OCI-LY1 (cell line): ENCODE data around the gene MEG3.

Experiments
- H2AFZ ChIP-seq: fragments of 200-600 bp; sonication (generic), shearing (Covaris generic); 2 replicates; pipeline ENCODE4 v1.6.0; 2014; ENCODE audit warnings: antibody characterized with exemption, mild to moderate bottlenecking, low read length
- H3F3A ChIP-seq: fragments of 200-600 bp; sonication (generic), shearing (Covaris generic); 2 replicates; pipeline ENCODE4 v1.6.0; 2014; ENCODE audit warnings: mild to moderate bottlenecking, antibody characterized with exemption, low read length, moderate library complexity; ENCODE audit not compliant: insufficient read depth
- H3K27ac ChIP-seq: fragments of 200-600 bp; sonication (generic); 2 replicates; pipeline ENCODE4 v1.5.1; 2014; ENCODE audit warnings: low read length, mixed run types, mild to moderate bottlenecking, low read depth; ENCODE audit not compliant: poor library complexity, severe bottlenecking
- H3K27me3 ChIP-seq: fragments of 200-600 bp; sonication (generic); 2 replicates; pipeline ENCODE4 v1.6.0; 2014; ENCODE audit warnings: antibody characterized with exemption, mild to moderate bottlenecking, low read length, moderate library complexity; ENCODE audit not compliant: insufficient read depth
- H3K36me3 ChIP-seq: fragments of 200-600 bp; sonication (generic); 2 replicates; pipeline ENCODE4 v1.6.1; 2014; ENCODE audit warnings: mild to moderate bottlenecking, antibody characterized with exemption, low read length, moderate library complexity, mixed read lengths; ENCODE audit not compliant: insufficient read depth
- H3K4me1 ChIP-seq: fragments of 200-600 bp; sonication (generic); 2 replicates; pipeline ENCODE4 v1.5.1; 2014; ENCODE audit warnings: mild to moderate bottlenecking, low read length, moderate library complexity; ENCODE audit not compliant: insufficient read depth, severe bottlenecking
- H3K4me2 ChIP-seq: fragments of 200-600 bp; sonication (generic), shearing (Covaris generic); 2 replicates; pipeline ENCODE4 v1.6.1; 2014; ENCODE audit warnings: low read length
- H3K4me3 ChIP-seq: fragments of 200-600 bp; sonication (generic); 2 replicates; pipeline ENCODE4 v1.5.1; 2014; ENCODE audit warnings: low read length, low read depth, mild to moderate bottlenecking, mixed read lengths; ENCODE audit not compliant: poor library complexity, severe bottlenecking
- H3K79me2 ChIP-seq: fragments of 200-600 bp; shearing (Covaris generic); 2 replicates; pipeline ENCODE4 v1.6.1; 2016; ENCODE audit warnings: mixed run types, low read length, mixed read lengths; ENCODE audit not compliant: insufficient read depth
- H3K9ac ChIP-seq: fragments of 200-600 bp; sonication (generic), shearing (Covaris generic); 2 replicates; pipeline ENCODE4 v1.6.1; 2014; ENCODE audit warnings: mild to moderate bottlenecking, low read length, mixed read lengths
- H3K9me2 ChIP-seq: fragments of 200-600 bp; sonication (generic), shearing (Covaris generic); 2 replicates; pipeline ENCODE4 v1.6.1; 2014; ENCODE audit warnings: low read depth, mild to moderate bottlenecking, low read length, mixed read lengths
- H3K9me3 ChIP-seq: fragments of 200-600 bp; shearing (Covaris generic); 2 replicates; pipeline ENCODE4 v1.6.1; 2014; ENCODE audit warnings: low read length, mixed read lengths
- H4K20me1 ChIP-seq: fragments of 200-600 bp; sonication (generic), shearing (Covaris generic); 2 replicates; pipeline ENCODE4 v1.6.0; 2016; ENCODE audit warnings: mild to moderate bottlenecking, low read length; ENCODE audit not compliant: insufficient read depth
- EZH2 ChIP-seq: fragments of 200-600 bp; sonication (generic), shearing (Covaris generic); IDR thresholded peaks from 2 replicates; pipeline ENCODE4 v1.8.0; 2017; ENCODE audit warnings: borderline replicate concordance, mixed run types, mild to moderate bottlenecking, antibody characterized with exemption, low read length, moderate library complexity, mixed read lengths
- TF ChIP-seq, protein P1 (sequence below): fragments of 200-600 bp; sonication (generic), shearing (Covaris generic); IDR thresholded peaks from 2 replicates; pipeline ENCODE4 v1.5.1; 2017; ENCODE audit warnings: mild to moderate bottlenecking, antibody characterized with exemption, low read length, moderate library complexity, mixed read lengths

Gene MEG3

DNA sequence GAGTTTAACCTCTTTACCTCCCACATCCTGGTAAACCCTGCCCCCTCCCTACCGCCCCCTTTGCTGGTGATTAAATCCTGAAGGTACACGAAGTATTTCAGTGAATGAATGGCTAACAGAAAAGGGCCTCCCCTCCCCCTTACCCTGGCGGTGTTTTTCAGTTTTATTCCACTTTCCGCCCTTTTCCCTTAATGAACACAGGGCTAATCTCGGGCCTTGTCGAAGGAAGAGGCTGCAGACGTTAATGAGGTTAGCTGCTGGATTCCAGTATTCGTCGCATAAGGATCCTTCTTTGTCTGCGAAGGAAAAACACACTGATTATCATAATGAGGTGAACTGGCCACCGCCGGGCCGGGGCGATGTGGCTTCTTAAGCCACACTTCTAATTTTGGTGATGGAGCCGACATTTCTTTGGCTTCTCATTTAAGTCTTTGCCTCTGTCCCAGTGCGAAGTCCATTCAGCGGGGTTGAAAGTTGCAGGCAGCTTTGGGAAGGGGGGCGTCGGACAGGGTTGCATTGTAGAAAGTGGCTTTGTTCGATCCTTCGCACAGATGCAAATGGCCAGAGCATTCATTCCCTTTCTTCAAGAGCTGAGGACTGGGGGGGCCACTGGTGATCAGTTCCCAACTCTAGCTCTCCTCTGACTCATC, 6.5 kb downstream of the MEG3 start:
- Histone ChIP-seq H3K9me2 (no peaks in the 10 kb centered on the region), H3K79me2 (no peaks in the 10 kb centered on the region), H3K9ac (no peak overlapping the region), H3K27ac (no peak overlapping the region), H3K27me3 (0 out of 2 replicates have a peak, but pooled peaks cover 4% of the 10 kb centered on the region), H3K9me3 (no peaks in the 10 kb centered on the region), H3K36me3 (no peaks in the 10 kb centered on the region), H3F3A (no peaks in the 10 kb centered on the region), H3K4me3 (no peak overlapping the region), H3K4me2 (no peak overlapping the region), H2AFZ (no peak overlapping the region), H3K4me1 (no peaks in the 10 kb centered on the region), H4K20me1 (no peaks in the 10 kb centered on the region)
- TF ChIP-seq EZH2: no peak
- TF ChIP-seq, protein P1, sequence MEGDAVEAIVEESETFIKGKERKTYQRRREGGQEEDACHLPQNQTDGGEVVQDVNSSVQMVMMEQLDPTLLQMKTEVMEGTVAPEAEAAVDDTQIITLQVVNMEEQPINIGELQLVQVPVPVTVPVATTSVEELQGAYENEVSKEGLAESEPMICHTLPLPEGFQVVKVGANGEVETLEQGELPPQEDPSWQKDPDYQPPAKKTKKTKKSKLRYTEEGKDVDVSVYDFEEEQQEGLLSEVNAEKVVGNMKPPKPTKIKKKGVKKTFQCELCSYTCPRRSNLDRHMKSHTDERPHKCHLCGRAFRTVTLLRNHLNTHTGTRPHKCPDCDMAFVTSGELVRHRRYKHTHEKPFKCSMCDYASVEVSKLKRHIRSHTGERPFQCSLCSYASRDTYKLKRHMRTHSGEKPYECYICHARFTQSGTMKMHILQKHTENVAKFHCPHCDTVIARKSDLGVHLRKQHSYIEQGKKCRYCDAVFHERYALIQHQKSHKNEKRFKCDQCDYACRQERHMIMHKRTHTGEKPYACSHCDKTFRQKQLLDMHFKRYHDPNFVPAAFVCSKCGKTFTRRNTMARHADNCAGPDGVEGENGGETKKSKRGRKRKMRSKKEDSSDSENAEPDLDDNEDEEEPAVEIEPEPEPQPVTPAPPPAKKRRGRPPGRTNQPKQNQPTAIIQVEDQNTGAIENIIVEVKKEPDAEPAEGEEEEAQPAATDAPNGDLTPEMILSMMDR: no peak

DNA sequence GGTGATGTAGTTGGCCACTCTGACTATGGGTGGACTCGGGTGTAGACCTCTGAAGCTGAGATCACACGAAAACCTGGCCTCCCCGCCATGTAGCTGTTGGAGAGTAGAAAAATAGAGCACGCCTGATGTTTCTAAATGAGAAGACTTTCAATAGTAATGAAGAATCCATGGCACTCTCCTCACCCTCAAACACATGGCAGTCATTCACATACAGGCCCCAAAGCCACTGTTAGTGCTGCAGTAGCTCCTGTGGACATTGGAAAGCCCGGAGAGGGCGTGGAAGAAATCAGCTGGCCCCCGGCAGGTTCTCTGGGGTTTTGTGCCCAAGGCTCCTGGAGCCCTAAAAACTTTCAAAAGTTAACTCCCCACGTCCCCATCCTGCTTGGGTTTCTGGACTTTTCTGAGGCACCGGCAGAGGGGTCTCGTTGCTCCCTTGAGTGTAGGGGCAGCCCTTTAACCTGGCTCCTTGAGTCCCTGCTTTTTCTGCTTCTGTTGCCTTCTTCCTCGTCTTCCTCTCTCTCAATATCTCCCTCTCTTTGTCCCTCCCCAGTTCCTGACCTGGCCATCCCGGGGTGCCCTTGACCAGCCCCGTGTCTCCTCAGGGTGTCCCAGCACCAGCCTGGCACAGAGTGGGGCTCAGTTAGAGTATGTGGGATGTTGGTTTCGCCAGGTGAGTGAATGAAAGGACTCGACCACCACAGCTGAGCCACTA, 8.3 kb downstream of the MEG3 start:
- Histone ChIP-seq H2AFZ (no peak overlapping the region), H3K79me2 (no peaks in the 10 kb centered on the region), H3K9me3 (no peaks in the 10 kb centered on the region), H3K27me3 (peaks cover 4% of the 10 kb centered on the region; the same call in 1 of the 2 replicates), H4K20me1 (no peaks in the 10 kb centered on the region), H3F3A (no peaks in the 10 kb centered on the region), H3K27ac (no peak overlapping the region), H3K4me2 (no peak overlapping the region), H3K9me2 (no peaks in the 10 kb centered on the region), H3K36me3 (no peaks in the 10 kb centered on the region), H3K9ac (no peak overlapping the region), H3K4me3 (no peak overlapping the region), H3K4me1 (no peaks in the 10 kb centered on the region)
- TF ChIP-seq EZH2: no peak
- TF ChIP-seq, protein P1: no peak

DNA sequence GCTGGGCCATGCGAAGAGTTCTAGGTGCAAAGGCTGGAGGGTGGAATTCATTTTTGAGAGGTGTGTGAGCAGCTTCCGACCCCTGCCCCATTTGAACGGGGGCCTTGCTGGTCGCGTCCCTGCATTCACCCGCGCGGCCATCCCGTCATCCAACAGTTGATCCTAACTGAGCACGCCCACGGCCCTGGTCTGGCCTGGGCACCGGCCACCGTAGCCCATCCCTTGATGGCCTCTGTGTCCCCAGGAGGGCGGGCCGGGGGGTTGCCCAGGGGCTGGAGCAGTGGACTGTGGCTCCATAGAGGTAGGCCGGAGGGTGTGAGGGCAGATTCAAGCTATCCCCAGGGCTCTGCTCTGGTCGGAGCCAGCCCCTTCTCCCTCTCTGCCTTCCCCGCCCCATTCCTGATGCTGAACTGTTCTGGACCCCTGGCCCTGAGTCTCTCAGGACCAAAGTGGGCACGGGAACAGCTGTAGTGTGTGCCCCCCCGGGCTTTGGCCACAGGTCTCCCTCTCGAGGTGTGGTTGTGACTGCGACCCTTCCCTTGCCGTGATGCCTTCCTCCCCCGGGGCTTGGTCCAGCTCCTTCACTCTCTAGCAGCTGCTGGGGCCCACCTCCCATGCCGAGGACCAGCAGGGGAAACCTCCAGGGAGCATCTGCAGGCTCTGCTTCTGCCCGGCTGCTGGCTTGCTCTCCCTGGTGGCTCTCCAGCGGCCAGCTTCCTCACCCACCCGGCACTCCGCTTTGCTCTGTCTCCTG, 9.1 kb downstream of the MEG3 start:
- Histone ChIP-seq H3K9me3 (no peaks in the 10 kb centered on the region), H4K20me1 (no peaks in the 10 kb centered on the region), H3K79me2 (no peaks in the 10 kb centered on the region), H3K36me3 (no peaks in the 10 kb centered on the region), H3K9me2 (no peaks in the 10 kb centered on the region), H3K4me2 (no peak overlapping the region), H3K9ac (no peak overlapping the region), H3K4me3 (no peak overlapping the region), H3K4me1 (no peaks in the 10 kb centered on the region), H3K27ac (no peak overlapping the region), H3F3A (no peaks in the 10 kb centered on the region), H2AFZ (no peak overlapping the region), H3K27me3 (peaks cover 4% of the 10 kb centered on the region; the same call in 1 of the 2 replicates)
- TF ChIP-seq, protein P1: no peak
- TF ChIP-seq EZH2: no peak
